RWPE2 (cell line): ENCODE measurements around the gene AXIN2.

Experiments used
- ATAC-seq: fragments of 200-7000 bp; cut with Tn5 transposase; 3 replicates; pipeline ENCODE4 v1.9.1; 2021; ENCODE audit warnings: low read depth
- DNase-seq: peaks from one replicate; pipeline ENCODE4 v3.0.0-alpha.2; 2020; ENCODE audit warnings: low spot score
- H3K27ac ChIP-seq: fragments of 450-650 bp; 2 replicates; pipeline ENCODE4 v1.5.1; 2017; ENCODE audit warnings: mild to moderate bottlenecking; ENCODE audit not compliant: poor library complexity, severe bottlenecking
- H3K27me3 ChIP-seq: fragments of 250-450 bp; sonication (Bioruptor Pico); 2 replicates; pipeline ENCODE4 v1.5.1; 2021; ENCODE audit warnings: mild to moderate bottlenecking, moderate library complexity; ENCODE audit not compliant: insufficient read depth, poor library complexity, severe bottlenecking
- H3K36me3 ChIP-seq: fragments of 250-450 bp; sonication (Bioruptor Pico); 2 replicates; pipeline ENCODE4 v1.5.1; 2020; ENCODE audit warnings: low read depth, mild to moderate bottlenecking, moderate library complexity
- H3K4me1 ChIP-seq: fragments of 250-450 bp; sonication (Bioruptor Pico); 2 replicates; pipeline ENCODE4 v1.5.1; 2021; ENCODE audit warnings: mild to moderate bottlenecking, moderate library complexity; ENCODE audit not compliant: insufficient read depth, poor library complexity, severe bottlenecking
- H3K4me3 ChIP-seq: fragments of 250-450 bp; sonication (Bioruptor Pico); 2 replicates; pipeline ENCODE4 v1.5.1; 2021; ENCODE audit warnings: mild to moderate bottlenecking, moderate library complexity; ENCODE audit not compliant: severe bottlenecking
- H3K9me3 ChIP-seq: fragments of 250-450 bp; sonication (Bioruptor Pico); 2 replicates; pipeline ENCODE4 v1.5.1; 2021; ENCODE audit warnings: mild to moderate bottlenecking, moderate library complexity; ENCODE audit not compliant: severe bottlenecking
- TF ChIP-seq, protein P1 (sequence below): fragments of 450-650 bp; IDR thresholded peaks from one replicate; pipeline ENCODE4 v1.5.1; 2017; ENCODE audit warnings: mild to moderate bottlenecking, moderate library complexity; ENCODE audit not compliant: poor library complexity, severe bottlenecking

AXIN2 gene

GRCh38 chr17:65542610-65543009 lies 18.8 kb downstream of the AXIN2 start:
- no peaks in the 10 kb centered on the region for H3K36me3 ChIP-seq
- no peaks in the 10 kb centered on the region for H3K4me1 ChIP-seq
- H3K4me3 ChIP-seq, result no peak overlapping the region
- no peaks in the 10 kb centered on the region for H3K9me3 ChIP-seq
- H3K27ac ChIP-seq, result no peak overlapping the region
- TF ChIP-seq, protein P1, sequence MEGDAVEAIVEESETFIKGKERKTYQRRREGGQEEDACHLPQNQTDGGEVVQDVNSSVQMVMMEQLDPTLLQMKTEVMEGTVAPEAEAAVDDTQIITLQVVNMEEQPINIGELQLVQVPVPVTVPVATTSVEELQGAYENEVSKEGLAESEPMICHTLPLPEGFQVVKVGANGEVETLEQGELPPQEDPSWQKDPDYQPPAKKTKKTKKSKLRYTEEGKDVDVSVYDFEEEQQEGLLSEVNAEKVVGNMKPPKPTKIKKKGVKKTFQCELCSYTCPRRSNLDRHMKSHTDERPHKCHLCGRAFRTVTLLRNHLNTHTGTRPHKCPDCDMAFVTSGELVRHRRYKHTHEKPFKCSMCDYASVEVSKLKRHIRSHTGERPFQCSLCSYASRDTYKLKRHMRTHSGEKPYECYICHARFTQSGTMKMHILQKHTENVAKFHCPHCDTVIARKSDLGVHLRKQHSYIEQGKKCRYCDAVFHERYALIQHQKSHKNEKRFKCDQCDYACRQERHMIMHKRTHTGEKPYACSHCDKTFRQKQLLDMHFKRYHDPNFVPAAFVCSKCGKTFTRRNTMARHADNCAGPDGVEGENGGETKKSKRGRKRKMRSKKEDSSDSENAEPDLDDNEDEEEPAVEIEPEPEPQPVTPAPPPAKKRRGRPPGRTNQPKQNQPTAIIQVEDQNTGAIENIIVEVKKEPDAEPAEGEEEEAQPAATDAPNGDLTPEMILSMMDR, result no peak
- DNase-seq (no peak), ATAC-seq (no peak)
- H3K27me3 ChIP-seq, result no peaks in the 10 kb centered on the region

GRCh38 chr17:65542067-65542466 lies 19.4 kb downstream of the AXIN2 start:
- DNase-seq (no peak), ATAC-seq (no peak)
- TF ChIP-seq, protein P1, result no peak
- H3K4me1 ChIP-seq, result no peaks in the 10 kb centered on the region
- H3K27ac ChIP-seq, result no peak overlapping the region
- no peaks in the 10 kb centered on the region for H3K27me3 ChIP-seq
- no peak overlapping the region for H3K4me3 ChIP-seq
- H3K36me3 ChIP-seq, result no peaks in the 10 kb centered on the region
- no peaks in the 10 kb centered on the region for H3K9me3 ChIP-seq

GRCh38 chr17:65541453-65541852 lies 20.0 kb downstream of the AXIN2 start:
- H3K36me3 ChIP-seq, result no peaks in the 10 kb centered on the region
- no peaks in the 10 kb centered on the region for H3K9me3 ChIP-seq
- H3K4me1 ChIP-seq, result no peaks in the 10 kb centered on the region
- no peak overlapping the region for H3K4me3 ChIP-seq
- TF ChIP-seq, protein P1, result no peak
- no peak overlapping the region for H3K27ac ChIP-seq
- no peaks in the 10 kb centered on the region for H3K27me3 ChIP-seq
- DNase-seq (no peak), ATAC-seq (no peak)

DNA sequence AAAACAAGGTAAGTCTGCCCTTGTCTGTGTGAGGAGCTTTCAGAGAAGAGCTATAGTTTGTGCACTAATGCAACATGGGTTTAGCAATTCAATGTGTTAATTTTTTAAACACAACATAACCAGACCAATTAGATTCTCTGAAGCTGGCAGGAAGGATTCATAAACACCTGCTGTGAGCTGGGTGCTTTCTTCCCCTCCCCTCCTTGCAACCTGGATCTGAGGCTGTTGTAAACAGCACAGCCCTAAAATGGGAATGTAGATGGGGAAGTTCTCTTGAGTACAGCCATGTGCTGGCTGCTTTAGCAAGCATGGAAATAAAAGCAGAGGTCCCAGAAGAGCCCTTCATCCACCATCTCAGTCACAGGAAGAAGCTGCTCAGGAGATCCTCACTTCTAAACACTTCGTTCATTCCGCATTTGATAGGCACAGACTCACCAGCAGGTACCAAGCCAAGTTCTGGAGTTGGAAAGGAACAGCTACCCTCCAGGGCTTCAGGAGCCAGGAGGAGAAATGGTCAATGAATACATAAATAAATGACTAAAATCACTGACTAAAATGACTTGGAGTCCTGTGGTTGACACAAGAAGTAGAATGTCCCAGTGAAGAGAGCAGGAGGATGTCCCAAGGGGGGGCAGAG lies 21.7 kb downstream of the AXIN2 start:
- Histone ChIP-seq H3K4me3 (no peak overlapping the region), H3K9me3 (no peaks in the 10 kb centered on the region), H3K36me3 (no peaks in the 10 kb centered on the region), H3K4me1 (no peaks in the 10 kb centered on the region), H3K27ac (no peak overlapping the region), H3K27me3 (no peaks in the 10 kb centered on the region)
- no peak for DNase-seq
- TF ChIP-seq, protein P1, result no peak
- ATAC-seq, result no peak
